Measurements from ENCODE around the gene GAA. TPM values are rescaled to one million over a fixed set of nuclear protein-coding genes. Genes with fewer than 3 reads are reported as not detected.
"Not testable (repeated sequence)": the region's sequence is repeated elsewhere in the genome, so short reads cannot be mapped to it uniquely, and the experiment has no call there.

The GAA gene
- total RNA-seq, 1 experiment from 2014 or later = 45.7 TPM

- no peak for DNase-seq (ENCODE audit: low spot score)
Measured at GRCh38 chr17:80145076-80146075, 44.0 kb downstream of the GAA start.

DNA sequence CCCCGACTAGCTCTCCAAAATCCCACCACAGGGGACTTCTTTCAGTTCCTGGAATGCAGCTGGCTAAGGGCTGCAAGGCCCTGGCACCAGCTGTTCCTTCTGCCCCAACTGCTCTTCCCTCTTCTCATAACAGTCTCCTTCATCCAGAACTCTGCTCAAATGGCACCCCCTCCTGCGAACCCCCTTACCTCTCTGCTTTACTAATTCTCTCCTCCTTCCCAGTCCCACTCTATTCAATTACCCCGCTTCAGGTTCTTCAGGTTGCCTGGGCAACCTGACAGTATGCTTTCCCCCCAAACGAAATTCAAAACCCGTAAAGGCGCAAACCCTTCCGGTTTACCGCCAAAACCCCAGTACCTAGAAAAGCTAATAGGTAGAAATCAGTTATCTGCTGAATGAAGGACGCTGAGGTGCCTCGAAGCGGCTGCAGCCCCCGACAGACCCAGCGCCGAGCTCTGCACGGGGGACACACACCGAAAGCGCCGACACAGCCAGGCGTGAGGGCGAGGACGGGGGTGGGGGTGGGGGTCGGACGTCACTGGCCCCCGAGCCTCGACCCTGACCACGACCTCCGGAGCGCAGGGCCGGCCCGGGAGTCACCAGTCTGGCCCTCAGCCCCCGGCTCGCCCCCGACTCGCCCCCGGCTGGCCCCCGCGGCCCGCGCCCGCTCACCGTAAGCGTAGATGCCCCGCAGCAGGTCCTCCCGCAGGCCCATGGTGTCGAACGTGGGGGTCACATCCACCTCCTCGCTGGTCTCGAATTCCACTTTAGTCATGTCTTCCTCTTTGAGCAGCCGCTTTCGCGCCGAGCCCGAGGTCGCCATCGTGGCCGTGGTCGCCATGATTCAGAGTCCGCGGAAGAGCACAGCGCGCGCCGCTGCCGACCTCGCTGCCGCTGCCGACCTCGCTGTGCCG is 45.0 kb downstream of the GAA start:
- DNase-seq (ENCODE audit: low spot score) = no peak

DNA sequence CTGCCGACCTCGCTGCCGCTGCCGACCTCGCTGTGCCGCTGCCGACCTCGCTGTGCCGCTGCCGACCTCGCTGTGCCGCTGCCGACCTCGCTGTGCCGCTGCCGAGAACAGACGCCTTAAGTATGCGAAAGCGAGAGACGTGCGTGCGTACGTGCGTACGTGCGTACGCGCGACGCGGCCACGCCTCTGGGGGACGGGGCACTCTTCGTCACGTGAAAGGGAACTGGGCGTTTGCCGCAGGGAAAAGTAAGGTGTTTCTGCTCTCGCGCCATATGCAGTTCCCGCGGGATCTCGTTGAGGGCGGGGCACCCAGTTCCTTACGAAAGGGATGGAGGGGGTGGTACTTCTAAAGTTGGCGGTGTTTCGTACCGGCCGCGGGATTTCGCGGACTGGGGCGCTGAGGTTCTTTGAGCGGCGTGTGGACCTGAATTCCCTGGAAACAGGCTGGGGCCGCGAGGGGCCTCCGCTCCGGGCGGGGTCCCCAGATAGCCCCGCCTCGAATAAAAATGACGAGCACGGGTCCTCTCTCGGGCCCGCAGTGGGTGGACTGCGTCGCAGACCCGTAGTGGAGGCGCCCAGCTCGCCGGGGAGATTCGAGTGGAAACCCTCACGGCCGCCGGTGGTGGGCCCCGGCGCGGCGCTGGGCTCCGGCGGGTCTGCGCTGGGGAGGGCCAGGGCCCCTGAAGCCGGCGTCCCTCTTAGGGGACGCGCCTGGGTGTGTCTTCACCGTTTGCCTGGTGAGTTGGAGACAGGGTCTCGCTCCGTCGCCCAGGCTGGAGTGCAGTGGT is 45.8 kb downstream of the GAA start, which contains the start of gene EIF4A3:
Gene EIF4A3, minus strand, starts transcription at position 94 of the 788 bp plus-strand sequence. CDS start 167 bp downstream, outside the sequence.
- DNase-seq (ENCODE audit: low spot score) = peak; percentile 100

GRCh38 chr17:80151333-80151732 is 50.0 kb downstream of the GAA start:
- no peak for DNase-seq (ENCODE audit: low spot score)

DNA sequence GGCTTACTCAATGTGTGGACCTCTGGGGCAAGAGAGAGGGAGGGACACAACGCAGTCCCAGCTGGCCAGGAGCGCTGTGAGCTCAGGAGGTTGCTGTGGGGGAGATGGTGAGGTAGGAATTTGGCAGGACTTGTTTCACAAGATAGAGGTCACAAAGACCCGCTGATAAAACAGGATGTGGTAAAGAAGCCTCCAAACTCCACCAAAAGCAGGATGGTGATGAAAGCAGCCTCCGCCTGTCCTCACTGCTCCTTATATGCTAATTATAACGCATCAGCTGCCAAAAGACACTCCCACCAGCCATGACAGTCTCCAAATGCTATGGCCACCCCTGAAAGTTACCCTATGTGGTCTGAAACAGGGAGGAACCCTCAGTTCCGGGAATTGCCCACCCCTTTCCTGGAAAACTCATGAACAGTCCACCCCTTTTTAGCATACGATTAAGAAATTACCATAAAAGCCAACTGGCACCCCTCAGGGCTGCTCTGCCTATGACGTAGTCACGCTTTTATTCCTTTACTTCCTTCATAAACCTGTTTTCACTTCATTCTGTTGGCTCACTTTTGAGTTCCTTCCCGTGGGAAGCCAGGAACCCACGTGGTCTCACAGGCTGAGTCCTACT is 50.8 kb downstream of the GAA start:
- DNase-seq (ENCODE audit: low spot score) = peak; percentile 36

DNA sequence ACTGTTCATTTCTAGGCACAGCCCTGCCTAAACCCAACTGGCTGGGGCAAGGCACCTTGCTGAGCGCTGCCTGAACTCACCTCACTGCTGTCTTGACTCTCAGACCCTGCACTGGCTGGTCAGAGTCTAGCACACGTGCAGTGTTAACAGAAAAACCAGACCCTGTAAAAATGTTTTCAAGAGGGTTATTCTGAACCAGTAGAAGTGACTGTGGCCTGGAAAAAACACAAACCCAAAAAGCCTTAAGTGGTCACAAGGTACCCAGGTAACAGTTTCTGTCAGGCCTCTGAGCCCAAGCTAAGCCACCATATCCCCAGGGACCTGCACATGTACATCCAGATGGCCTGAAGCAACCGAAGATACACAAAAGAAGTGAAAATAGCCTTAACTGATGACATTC is 51.6 kb downstream of the GAA start:
- no peak for DNase-seq (ENCODE audit: low spot score)

DNA sequence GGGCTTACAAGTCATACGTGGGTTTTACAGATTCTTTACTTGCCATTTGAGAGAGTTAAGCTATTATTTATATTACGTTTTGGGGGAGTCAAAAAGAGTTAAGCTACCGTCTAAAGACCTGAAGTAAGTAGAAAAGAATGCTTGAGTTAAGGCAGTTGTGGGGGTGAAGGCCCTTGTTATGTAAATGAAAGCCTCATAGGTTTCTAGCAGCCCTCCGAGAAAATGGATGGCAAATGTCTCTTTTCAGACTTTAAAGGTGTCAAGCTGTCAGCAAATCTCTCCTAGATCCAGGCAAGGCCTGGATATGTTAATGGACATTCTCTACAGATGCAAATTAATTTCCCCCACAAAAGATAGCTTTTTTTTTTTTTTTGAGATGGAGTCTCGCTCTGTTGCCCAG is 52.8 kb downstream of the GAA start:
- no peak for DNase-seq (ENCODE audit: low spot score)

GRCh38 chr17:80155600-80155999 is 54.2 kb downstream of the GAA start:
- DNase-seq (ENCODE audit: low spot score) = not testable (repeated sequence)

DNA sequence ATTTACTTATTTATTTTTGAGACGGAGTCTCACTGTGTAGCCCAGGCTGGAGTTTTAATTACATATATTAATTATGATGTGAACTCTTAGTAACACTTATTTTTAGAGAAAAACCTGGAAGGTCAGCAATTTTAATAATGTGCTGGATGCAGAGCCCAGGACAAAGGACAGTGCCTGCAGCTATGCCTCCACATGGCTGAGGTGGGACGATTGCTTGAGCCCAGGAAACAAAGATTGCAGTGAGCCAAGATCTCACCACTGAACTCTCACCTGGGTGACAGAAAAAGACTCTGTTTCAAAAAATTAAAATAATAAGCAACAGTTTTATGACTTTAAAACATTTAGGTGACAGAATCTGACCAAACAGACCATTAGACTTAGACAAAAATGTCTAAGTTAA is 57.5 kb downstream of the GAA start:
- DNase-seq (ENCODE audit: low spot score) = no peak

- no peak for DNase-seq (ENCODE audit: low spot score)
Measured at GRCh38 chr17:80160536-80160935, 59.2 kb downstream of the GAA start.

DNA sequence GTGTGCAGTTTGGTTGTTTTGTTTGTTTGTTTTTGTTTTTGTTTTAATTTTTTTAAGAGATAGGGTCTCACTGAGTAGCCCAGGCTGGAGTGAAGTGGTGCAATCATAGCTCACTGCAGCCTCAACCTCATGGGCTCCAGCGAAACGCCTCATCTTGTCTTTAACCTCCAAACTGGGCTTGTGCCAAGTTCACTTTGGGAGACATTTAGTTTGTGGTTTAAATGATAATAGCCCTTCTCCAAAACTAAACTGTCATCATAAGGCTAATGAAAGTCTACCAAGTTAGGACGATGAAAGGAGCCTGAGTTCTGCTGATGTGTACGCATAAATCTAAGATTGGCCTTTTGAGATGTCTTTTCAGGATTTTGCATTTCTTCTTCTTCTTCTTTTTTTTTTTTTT is 62.0 kb downstream of the GAA start:
- DNase-seq (ENCODE audit: low spot score) = no peak

DNA sequence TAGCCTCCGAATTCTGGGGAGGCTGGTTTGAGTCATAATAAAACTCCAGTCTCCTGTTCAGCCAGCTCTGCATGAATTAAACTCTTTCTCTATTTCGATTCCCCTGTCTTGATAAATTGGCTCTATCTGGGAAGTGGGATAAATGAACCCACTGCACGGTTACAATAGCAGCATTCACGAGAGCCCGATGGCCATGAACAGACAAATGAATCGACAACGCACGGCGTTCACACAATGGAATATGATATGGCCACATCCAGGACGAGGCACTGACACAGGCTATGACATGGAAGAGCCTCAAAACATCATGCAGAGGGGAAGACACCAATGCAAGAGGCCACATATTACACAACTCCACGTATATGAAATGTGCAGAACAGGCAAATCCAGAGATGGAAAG is 62.8 kb downstream of the GAA start:
- DNase-seq (ENCODE audit: low spot score) = no peak

GRCh38 chr17:80166446-80166845 is 65.1 kb downstream of the GAA start:
- DNase-seq (ENCODE audit: low spot score) = no peak

DNA sequence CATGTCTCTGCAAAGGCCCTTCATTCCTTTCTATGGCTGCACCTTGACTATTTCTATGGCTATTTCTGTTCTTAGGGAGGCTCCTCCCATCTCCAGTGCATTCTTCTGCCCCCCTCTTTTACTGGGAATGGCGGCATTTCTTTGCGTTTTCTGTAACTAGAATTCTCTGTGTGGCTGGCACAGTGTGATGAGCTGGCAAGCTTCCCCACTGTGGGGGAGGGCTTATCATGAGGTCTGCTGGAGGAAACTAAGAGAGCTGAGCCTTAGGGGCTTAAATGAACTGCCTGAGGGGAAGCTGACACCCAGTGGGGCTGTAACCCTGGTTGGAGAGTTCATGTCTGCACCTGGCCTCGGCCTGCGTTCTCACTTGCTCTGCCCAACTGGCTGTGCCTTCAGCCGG is 67.0 kb downstream of the GAA start:
- DNase-seq (ENCODE audit: low spot score) = no peak

DNA sequence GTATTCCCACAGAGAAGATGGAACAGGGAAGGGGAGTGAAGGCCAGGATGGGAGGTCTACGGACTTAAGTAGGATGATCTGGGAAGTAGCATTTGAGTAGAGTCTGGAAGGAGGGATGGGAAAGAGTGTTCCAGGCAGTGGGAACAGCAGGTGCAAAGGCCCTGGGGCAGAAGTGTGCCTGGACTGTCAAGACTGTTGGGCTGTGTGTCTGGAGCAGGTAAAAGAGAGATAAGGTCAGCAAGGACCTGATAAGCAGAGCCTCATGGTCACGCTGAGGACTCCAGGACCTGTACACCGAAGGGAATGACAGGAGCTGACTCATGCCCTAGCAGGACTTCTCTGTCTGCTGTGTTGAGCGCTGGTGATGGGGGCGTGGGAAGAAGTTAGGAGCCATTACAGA is 67.7 kb downstream of the GAA start:
- DNase-seq (ENCODE audit: low spot score) = no peak

Other genes starting within 250 kb of the GAA start
- 26.3 and 26.6 TPM in 2 replicates for gene TBC1D16, start 65.7 kb upstream of the GAA start, total RNA-seq (2014; rRNA removed; shearing (Covaris generic))
- 2.8 and 3.8 TPM in 2 replicates for gene CCDC40, start 64.9 kb upstream of the GAA start, total RNA-seq (2014; rRNA removed; shearing (Covaris generic))
- gene EIF4A3, start 45.5 kb downstream of the GAA start, total RNA-seq (2014; rRNA removed; shearing (Covaris generic)) = 156 and 178 TPM in 2 replicates
- gene CARD14, start 68.4 kb downstream of the GAA start, total RNA-seq (2014; rRNA removed; shearing (Covaris generic)) = 0.15 TPM in 1 of 2 replicates, not detected in the other
- gene SGSH, start 118.8 kb downstream of the GAA start, total RNA-seq (2014; rRNA removed; shearing (Covaris generic)) = 8.5 and 12.3 TPM in 2 replicates
- gene SLC26A11, start 118.8 kb downstream of the GAA start, total RNA-seq (2014; rRNA removed; shearing (Covaris generic)) = 2.4 and 3.6 TPM in 2 replicates
- gene RNF213, start 159.3 kb downstream of the GAA start, total RNA-seq (2014; rRNA removed; shearing (Covaris generic)) = 56.6 and 65.7 TPM in 2 replicates

Data from H4 (cell line).